HG02943 (cell line): ENCODE results near the gene ITM2A.

Experiments used
- ATAC-seq: cut with Tn5 transposase; IDR thresholded peaks from one replicate; pipeline ENCODE4 v1.9.1; 2021; ENCODE audit warnings: mild to moderate bottlenecking, low read depth, moderate library complexity; ENCODE audit not compliant: unreplicated experiment

Gene ITM2A

DNA sequence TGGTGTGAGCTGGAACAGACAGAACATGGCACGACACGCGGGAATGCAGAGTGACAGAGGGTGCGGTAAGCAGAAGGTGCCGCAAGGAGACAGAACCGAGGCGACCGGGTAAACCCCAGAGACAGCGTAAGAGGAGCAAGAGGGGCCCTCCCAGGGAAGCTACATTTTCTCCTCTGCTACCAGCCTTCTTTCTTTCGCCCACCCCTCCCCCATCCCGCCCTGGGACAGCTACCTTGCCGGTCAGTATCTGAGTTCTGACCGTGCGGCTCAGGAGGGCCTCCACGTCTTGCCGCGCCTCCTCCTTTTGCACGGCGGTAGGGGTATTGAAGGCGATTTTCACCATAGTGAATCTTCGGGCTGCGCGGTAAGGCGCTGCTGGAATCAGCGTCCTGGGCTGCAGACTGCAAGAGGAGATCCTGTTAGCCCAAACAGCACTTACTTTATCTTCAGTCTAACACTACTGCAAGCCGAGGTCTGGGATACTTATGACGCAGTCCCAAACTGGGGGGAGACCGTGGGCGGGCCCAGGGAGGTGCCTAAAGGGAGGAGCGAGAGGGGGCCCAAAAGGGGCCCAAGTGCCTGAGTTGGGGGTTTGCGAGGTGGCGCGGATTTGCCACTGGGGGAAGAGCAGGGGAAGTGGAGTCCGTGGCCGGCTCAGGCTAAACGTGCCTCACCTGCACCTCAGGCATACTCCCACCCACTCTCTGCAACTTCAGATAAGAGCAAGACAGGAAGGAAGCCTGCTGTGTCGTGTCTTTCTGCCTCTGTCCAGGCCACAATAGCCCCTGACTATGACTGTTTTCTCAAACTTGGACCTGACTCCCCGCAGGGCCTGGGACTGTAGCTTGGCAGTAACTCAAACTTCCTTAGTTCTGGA is at the start of gene ITM2A:
ITM2A (minus strand) TSS at position 462 of the 877 bp plus-strand sequence; CDS start at position 343, 119 bp downstream.
- ATAC-seq, result peak; percentile 62

GRCh38 chrX:79415056-79415455 is 47.9 kb upstream of the ITM2A start:
- no peak for ATAC-seq

GRCh38 chrX:79413963-79414362 is 46.8 kb upstream of the ITM2A start:
- no peak for ATAC-seq

DNA sequence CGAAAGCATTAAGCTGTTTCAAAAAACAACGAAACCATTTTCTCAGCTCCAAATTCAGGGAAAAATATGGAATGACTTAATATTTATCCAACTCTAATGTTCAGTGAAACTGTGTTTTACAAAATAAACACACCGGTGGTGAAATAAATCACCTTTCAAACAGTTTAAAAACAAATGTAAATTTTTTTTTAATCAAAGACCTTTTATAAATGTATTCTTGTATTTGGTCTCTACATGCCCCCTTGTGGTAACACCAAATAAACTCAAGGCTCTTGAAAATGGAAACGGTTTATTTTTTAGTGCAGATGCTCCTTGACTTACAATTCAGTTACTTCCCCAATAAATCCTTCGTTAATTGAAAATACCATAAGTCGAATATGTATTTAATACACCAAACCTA is 45.8 kb upstream of the ITM2A start:
- no peak for ATAC-seq

- ATAC-seq, result no peak
Observed at GRCh38 chrX:79412166-79412565, 45.0 kb upstream of the ITM2A start.

DNA sequence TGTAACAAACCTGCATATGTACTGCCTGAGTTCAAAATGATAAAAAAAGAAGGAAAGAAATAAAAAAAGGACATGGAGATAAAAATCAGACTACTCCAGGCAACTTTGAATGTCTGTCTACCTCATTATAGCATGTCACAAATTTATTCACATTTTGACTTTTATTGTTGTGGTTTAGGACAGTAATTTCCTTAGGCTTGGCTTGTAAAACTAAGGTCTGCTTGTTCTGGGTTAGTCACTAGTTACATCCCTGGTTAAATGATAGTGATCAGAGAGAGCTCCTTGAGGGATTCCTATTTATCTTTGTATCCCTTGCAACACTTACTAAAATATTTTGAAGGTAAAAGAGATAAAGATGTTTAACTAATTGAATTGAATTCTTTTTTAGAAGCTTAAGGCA is 42.5 kb upstream of the ITM2A start:
- no peak for ATAC-seq

GRCh38 chrX:79408623-79409322 is 41.6 kb upstream of the ITM2A start:
- no peak for ATAC-seq

DNA sequence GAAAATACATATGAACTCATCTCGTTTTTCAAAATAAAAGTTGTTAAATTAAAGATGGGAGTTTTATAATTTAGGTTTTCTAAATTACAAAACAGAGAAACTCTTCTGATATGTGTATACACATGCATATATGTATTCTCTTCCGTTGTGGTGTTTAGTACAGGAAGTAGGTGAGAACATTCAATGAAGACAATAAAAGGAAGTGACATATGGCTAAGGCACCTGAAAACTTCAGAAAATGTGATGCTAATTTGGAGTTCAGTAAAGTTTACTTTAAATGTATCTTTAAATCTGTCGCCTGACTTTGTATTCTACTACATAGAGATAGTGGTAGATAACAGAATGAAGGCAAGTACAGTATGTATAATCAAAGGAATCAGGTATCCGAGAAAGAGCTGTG is 33.5 kb upstream of the ITM2A start:
- ATAC-seq, result no peak

DNA sequence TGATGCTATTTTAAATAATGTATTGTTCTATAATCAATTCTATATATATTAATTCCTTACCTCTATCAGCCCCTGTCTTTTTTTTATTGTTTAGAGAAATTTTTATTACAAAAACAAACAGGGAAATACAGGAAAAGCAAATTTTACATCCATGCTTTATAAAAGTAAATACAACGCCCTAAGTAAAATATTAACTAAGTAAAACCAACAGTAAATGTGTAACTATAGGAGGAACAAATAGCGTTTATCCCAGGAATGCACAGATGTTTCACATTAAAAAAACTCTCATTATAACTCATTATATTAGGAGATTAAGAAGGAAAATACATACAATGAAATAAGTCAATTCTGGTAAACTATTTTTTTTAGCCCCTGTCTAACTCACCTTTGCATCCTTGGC is 8.2 kb upstream of the ITM2A start:
- ATAC-seq, result no peak

GRCh38 chrX:79371640-79372039 is 4.5 kb upstream of the ITM2A start:
- ATAC-seq, result no peak

- ATAC-seq, result no peak
Observed at GRCh38 chrX:79371101-79371500, 4.0 kb upstream of the ITM2A start.

DNA sequence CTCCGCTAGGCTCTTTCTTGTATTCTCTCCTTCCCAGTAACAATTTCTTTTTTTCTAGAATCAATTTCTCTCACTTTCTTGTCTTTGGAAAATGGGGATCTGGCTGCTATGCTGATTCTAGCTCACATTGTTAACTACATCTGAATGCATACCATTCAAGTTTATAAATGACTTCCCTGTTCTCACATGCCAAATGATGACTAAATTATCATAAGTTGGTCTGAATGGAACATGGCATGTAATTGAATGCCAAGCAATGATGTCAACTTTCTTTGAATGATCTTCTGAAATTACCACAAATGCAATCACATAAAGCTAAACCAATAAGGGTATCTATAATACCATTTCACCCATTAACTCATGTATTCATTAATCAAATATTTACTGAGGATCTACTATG is 2.7 kb upstream of the ITM2A start:
- ATAC-seq, result no peak

DNA sequence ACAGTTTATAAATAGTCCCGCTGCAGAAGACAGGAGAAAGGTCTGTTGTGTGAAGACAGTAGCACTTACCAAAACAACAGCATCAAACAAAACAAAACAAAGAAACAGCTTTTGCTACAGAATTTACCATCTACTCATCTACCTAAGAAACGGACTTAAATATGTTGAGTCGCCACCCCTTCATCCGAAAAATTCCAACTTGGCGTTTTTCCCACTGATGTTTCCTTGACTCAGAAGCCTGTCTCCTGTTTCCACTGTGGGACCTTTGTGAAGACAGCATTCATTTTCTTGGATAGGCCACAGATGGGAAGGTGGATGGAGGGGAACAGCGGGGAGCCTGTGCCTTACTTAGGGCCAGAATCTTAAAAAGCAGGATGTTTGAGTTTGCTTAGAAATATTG is 1.3 kb upstream of the ITM2A start:
- ATAC-seq, result no peak

DNA sequence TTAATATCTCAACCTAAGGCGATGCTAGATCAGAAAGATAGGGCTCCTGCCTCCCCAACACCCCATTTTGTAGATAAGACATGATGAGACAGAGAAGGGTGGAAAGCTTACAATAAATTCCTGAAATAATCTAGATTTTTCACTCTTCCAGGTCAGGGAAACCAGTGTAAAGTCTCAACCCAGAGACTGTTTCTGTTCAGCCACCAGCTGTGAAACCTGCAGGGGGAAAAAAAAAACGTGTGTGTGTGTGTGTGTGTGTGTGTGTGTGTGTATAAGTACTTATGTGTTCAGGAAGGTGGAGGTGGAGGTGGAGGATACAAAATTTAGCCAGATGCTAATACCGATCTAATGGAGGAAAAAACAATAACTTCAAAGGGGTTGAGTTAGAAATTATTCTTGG is 773 bp upstream of the ITM2A start:
- no peak for ATAC-seq

DNA sequence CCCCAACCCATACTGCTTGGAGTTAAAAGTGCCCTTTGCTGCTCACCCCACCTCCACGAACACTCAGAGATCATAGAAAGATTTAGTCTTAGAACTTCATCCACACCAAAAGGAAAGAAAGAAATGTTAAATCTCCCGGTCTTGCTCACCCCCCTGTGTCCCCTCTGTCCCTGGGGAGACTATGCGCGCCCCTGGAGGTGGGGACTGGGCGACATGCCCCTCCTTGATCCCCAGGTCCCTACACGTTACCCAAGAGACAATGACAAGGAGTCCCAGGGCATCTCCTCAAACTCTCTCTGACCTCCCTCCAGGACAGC is 620 bp downstream of the ITM2A start:
- peak; percentile 27 for ATAC-seq

- ATAC-seq, result no peak
Observed at GRCh38 chrX:79365591-79365990, 1.5 kb downstream of the ITM2A start.

DNA sequence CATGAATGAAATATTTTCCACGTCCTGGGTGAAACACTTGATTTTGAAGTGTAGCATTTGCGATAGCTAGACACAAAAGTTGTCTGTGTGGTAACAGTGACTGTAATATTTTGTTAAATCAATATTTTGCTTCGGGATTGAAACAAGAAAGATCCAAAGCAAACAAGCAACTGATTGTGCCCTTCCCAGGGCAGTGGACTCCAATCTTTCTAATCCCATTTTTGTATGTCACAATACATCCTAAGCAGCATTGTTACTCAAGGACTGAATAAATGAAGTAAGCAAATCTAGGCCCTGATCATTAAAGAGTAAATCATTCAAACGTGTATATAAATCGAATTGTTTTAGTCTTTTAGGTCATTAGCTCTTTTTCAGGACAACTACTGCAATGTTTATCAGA is 2.8 kb downstream of the ITM2A start:
- no peak for ATAC-seq

DNA sequence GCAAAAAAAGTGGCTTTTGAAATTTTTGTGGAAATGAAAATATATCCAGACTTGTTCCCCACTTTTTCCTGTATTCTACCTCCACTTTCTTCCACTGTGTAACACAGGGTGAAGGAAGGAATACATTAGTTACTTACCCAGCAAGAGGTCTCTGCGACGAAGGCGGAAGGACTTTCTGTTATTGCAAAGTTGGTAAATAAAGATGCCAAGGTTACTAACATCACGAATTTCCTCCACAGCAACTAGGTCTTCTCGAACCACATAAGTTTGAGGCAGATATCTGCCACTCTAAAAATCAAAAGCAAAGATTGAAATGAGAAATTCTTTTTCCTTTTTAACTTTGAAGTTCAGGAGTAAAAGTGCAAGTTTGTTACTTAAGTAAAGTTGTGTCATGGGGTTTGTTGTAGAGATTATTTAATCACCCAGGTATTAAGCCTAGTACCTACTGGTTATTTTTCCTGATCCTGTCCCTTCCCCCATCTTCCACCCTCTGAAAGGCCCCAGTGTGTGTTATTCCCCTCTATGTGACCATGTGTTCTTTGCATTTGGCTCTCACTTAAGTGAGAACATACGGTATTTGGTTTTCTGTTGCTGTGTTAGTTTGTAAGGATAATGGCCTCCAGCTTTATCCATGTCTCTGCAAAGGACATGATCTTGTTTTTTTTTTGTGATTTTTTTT is 5.8 kb downstream of the ITM2A start:
- no peak for ATAC-seq

DNA sequence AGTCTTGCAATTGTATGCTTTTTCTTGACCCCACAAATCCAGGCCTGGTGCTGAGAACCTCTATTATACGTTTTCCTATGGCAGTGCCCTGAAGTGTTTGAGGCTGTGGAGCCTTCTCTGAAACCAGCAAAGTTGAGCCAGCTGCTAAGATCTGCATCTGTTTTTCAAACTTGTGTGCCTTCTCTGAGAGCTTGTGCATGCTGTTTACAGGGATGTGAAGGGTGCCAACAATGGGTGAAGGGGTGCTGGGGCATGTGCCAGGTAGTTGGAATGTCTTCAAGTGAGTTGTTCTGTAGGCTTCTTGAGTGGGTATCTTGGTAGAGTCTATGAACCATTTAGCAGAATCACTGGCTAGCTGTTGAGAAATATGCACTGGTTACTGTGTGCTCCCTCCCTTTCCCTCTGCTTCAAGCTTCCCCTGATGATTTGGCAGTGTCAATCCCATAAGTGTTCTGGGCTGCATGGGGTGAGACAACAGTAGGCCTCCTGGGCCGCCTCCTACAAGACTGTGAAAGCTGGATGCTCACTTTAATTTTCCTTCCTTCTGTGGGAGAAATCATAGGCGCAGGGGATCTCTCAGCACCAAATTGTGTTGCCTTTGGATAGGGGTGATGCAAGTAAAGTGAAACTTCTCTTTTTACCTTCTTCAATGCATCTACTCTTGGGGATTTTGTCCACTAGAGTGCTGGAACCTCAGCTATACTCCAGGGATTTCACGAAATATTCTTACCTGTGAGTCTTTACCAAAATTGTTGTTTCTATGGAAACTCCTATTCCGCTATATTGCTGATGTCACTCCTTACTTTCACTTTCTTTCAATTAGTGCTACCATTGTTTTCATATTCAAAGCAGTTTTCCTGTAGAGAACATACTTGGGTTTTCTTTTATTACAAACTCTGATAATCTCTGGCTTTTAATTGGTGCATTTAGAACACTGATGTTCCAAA is 30.0 kb downstream of the ITM2A start:
- no peak for ATAC-seq

DNA sequence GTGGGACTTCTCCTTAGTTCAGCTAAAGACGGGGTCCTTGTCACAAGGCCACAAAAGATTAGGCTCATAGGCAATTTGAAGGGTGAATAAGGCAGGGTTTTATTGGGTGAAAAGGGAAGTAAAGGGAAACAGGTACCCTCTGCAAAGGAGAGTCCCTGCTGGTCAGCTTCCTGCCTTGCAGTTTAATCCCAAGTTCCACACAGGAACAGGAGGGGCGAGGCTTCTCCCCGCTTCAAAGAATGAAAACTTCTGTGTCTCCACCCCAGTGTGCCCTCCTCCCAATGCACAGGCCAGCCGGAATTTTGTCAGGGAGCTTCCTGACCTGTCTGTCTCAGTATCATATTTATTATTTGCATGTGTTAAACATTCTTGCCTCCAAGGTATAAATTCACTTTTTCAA is 37.1 kb downstream of the ITM2A start:
- no peak for ATAC-seq
